GM12878 (cell line): Measurements from ENCODE around the gene NIPAL1. TPM values are rescaled to one million over a fixed set of nuclear protein-coding genes. Genes with fewer than 3 reads are reported as not detected.

Experiments used
- ATAC-seq: fragments of 200-7000 bp; cut with Tn5 transposase; 3 replicates; pipeline ENCODE4 v1.9.1; 2020; ENCODE audit warnings: mild to moderate bottlenecking, moderate library complexity
- BruUV-seq: library from RNA; stranded (reverse); fragments of 400-500 nt; replicated peaks from 2 replicates; lab custom pipeline; 2021; lab: Mats Ljungman, UMichigan
- CTCF ChIA-PET: fragments of 300-600 bp; sonication (Branson Sonifier 250); formaldehyde crosslinking; extraction: SDS; loops from one replicate; lab custom pipeline; 2021; ENCODE audit warnings: inconsistent platforms; lab: Yijun Ruan, JAX
- POLR2A ChIA-PET: fragments of 350-600 bp; formaldehyde crosslinking; extraction: SDS; loops from one replicate; lab custom pipeline; 2021; ENCODE audit warnings: inconsistent platforms; lab: Charles Lee
- RAD21 ChIA-PET: fragments of 300-600 bp; sonication (Branson Sonifier 250); formaldehyde crosslinking; loops from one replicate; lab custom pipeline; 2023; ENCODE audit warnings: antibody characterized with exemption; ENCODE audit not compliant: unreplicated experiment; lab: Charles Lee
- SMC1A ChIA-PET: fragments of 300-600 bp; sonication (Branson Sonifier 250); formaldehyde crosslinking; loops from one replicate; lab custom pipeline; 2023; ENCODE audit not compliant: unreplicated experiment, uncharacterized antibody; lab: Charles Lee
- DNase-seq: peaks from one replicate; pipeline ENCODE4 v3.0.0-alpha.2; 2011; ENCODE audit warnings: low read depth, low spot score
- FAIRE-seq: peaks from 3 replicates; lab custom pipeline; 2011; peaks lifted over from hg19 to GRCh38; lab: Jason Lieb, UNC
- H2AFZ ChIP-seq: 2 replicates; pipeline ENCODE4 v1.6.0; 2011; ENCODE audit warnings: low read depth, low read length, control low read depth; ENCODE audit not compliant: control insufficient read depth
- H3K27ac ChIP-seq: 2 replicates; pipeline ENCODE4 v1.5.1; 2011; ENCODE audit warnings: control low read depth; ENCODE audit not compliant: control insufficient read depth, insufficient read depth
- H3K27me3 ChIP-seq, 2 experiments: replicated peaks in 1 of 2; 2 replicates each; pipeline versions ENCODE4 v1.6.0 to v1.6.1; 2011; ENCODE audit warnings: low read length in 1 of 2; ENCODE audit not compliant: control insufficient read depth in 2 of 2, insufficient read depth in 2 of 2
- H3K36me3 ChIP-seq, 2 experiments: 2 replicates each; pipeline ENCODE4 v1.5.1; 2011; ENCODE audit warnings: low read length in 1 of 2; ENCODE audit not compliant: control insufficient read depth in 2 of 2, insufficient read depth in 2 of 2
- H3K4me1 ChIP-seq: 2 replicates; pipeline ENCODE4 v1.6.1; 2011; ENCODE audit warnings: mild to moderate bottlenecking, low read length, moderate library complexity, mixed read lengths; ENCODE audit not compliant: control insufficient read depth, insufficient read depth
- H3K4me2 ChIP-seq: 2 replicates; pipeline ENCODE4 v1.6.0; 2011; ENCODE audit warnings: control low read depth; ENCODE audit not compliant: control insufficient read depth, insufficient read depth
- H3K4me3 ChIP-seq: fragments of 200-600 bp; sonication (generic); 2 replicates; pipeline ENCODE4 v1.5.1; 2016
- H3K79me2 ChIP-seq: 2 replicates; pipeline ENCODE4 v1.6.0; 2011; ENCODE audit warnings: low read length; ENCODE audit not compliant: control insufficient read depth, insufficient read depth
- H3K9ac ChIP-seq: 2 replicates; pipeline ENCODE4 v1.8.0; 2011; ENCODE audit warnings: low read length, control low read depth, mixed read lengths; ENCODE audit not compliant: control insufficient read depth, insufficient read depth
- H3K9me3 ChIP-seq: replicated peaks from 3 replicates; pipeline ENCODE4 v1.5.1; 2011; ENCODE audit warnings: mild to moderate bottlenecking, low read length; ENCODE audit not compliant: control insufficient read depth, insufficient read depth
- H4K20me1 ChIP-seq: 2 replicates; pipeline ENCODE4 v1.6.0; 2011; ENCODE audit not compliant: control insufficient read depth, insufficient read depth
- POU2F2 ChIP-seq: IDR thresholded peaks from 3 replicates; pipeline ENCODE4 v1.6.1; 2011; ENCODE audit warnings: low read depth, mild to moderate bottlenecking, low read length, borderline replicate concordance
- in situ Hi-C: fragments of 300-500 bp; cut with MboI; formaldehyde crosslinking; loops from 9 replicates; pipeline ENCODE4 v1.14.3; 2018; ENCODE audit warnings: mixed read lengths
- intact Hi-C: fragments of 100-400 bp; cut with micrococcal nuclease; formaldehyde crosslinking; loops from one replicate; pipeline ENCODE4 v1.14.2; 2022; ENCODE audit not compliant: unreplicated experiment
- polyA plus RNA-seq, 11 experiments: library from polyadenylated mRNA; depleted of rRNA in 4 of 11; unstranded in 6 of 11; stranded (reverse) in 5 of 11; fragments of >200 nt; fragmentation: Nextera tagmentation in 4 of 11; fragmentation: Illumina TruSeq in 1 of 11; extraction: Ambion mirVana in 4 of 11; extraction: Trizol in 1 of 11; gene quantifications; 1 replicate in 1 of 11; 2 replicates in 10 of 11; pipeline versions ENCODE4 v1.2.1 to v1.2.3, GENCODE V29; 2011 to 2016; ENCODE audit warnings: inconsistent platforms in 2 of 11, missing spikeins in 2 of 11, low read depth in 1 of 11
- total RNA-seq, 4 experiments: library from RNA; depleted of rRNA in 3 of 4; stranded (reverse); fragments of >200 nt in 3 of 4; fragmentation: Illumina TruSeq in 1 of 4; extraction: Trizol in 1 of 4; gene quantifications; 2 replicates each; pipeline versions ENCODE4 v1.2.1 to v1.2.3, GENCODE V29; 2013 to 2021
- TF ChIP-seq, protein P1 (sequence below): fragments of 150-350 bp; IDR thresholded peaks from 2 replicates; pipeline ENCODE4 v1.6.1; 2014; ENCODE audit warnings: mild to moderate bottlenecking, low read depth, low read length
- TF ChIP-seq, protein P2 (sequence below), 3 experiments: IDR thresholded peaks in 2 of 3; conservative IDR thresholded peaks in 1 of 3; 2 replicates each; pipeline ENCODE4 v1.5.1; 2011; ENCODE audit warnings: low read depth in 3 of 3, low read length in 3 of 3, mild to moderate bottlenecking in 3 of 3, control low read depth in 2 of 3, moderate library complexity in 2 of 3, inconsistent platforms in 1 of 3, mixed read lengths in 1 of 3; ENCODE audit not compliant: control insufficient read depth in 2 of 3, insufficient read depth in 1 of 3; ENCODE audit errors: extremely low read depth in 1 of 3
- TF ChIP-seq, protein P3 (sequence below): fragments of 450-650 bp; IDR thresholded peaks from 2 replicates; pipeline ENCODE4 v1.6.1; 2016; ENCODE audit warnings: mild to moderate bottlenecking

The NIPAL1 gene
- total and polyA plus RNA-seq, 10 of the 15 experiments (the other 5 are each of a cell fraction or from before 2014, with no cell fraction given): 0.46 to 9.7 (median 5.9) TPM

DNA sequence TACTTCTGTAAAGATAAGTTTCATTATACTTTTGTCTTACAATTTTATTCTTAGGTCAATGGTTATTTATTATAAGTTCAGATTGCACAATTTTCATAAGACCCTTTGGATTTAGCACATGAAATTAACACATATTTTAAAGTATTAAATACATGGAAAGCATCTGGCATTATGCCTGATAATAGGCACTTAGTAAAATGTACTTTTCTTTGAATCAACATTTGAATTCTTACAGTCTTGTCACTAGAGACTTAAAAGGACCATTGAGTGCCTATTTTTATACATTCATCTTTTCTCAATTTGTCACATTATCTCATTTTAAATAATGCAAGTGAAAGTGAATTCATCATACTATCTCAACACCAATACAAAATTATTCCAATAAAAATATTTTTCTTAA, 23.0 kb downstream of the NIPAL1 start:
- no peak overlapping the region for H3K4me3 ChIP-seq
- ChIA-PET SMC1A (interaction anchor here (1.0 kb wide), 1 partner anchor 37 kb away, joined by 3 read pairs; no protein-coding TSS in a partner anchor), CTCF (interaction anchor here (1.3 kb wide), 1 partner anchor 26 kb away, joined by 4 read pairs; no protein-coding TSS in a partner anchor), POLR2A (no interaction called here)
- no peak for DNase-seq
- H2AFZ ChIP-seq: no peak overlapping the region
- intact Hi-C loops (loop anchor here (5.0 to 10.0 kb wide), 2 partner anchors 63 to 545 kb away; no protein-coding TSS in a partner anchor), in situ Hi-C loops (no loop called here)
- H3K9me3 ChIP-seq: peaks cover 2% of the 10 kb centered on the region; the same call in 1 of the 3 replicates
- H3K9ac ChIP-seq: no peak overlapping the region
- ATAC-seq: no peak
- TF ChIP-seq, protein P1, sequence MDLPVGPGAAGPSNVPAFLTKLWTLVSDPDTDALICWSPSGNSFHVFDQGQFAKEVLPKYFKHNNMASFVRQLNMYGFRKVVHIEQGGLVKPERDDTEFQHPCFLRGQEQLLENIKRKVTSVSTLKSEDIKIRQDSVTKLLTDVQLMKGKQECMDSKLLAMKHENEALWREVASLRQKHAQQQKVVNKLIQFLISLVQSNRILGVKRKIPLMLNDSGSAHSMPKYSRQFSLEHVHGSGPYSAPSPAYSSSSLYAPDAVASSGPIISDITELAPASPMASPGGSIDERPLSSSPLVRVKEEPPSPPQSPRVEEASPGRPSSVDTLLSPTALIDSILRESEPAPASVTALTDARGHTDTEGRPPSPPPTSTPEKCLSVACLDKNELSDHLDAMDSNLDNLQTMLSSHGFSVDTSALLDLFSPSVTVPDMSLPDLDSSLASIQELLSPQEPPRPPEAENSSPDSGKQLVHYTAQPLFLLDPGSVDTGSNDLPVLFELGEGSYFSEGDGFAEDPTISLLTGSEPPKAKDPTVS: no peak
- no peak for TF ChIP-seq POU2F2
- TF ChIP-seq, protein P2, sequence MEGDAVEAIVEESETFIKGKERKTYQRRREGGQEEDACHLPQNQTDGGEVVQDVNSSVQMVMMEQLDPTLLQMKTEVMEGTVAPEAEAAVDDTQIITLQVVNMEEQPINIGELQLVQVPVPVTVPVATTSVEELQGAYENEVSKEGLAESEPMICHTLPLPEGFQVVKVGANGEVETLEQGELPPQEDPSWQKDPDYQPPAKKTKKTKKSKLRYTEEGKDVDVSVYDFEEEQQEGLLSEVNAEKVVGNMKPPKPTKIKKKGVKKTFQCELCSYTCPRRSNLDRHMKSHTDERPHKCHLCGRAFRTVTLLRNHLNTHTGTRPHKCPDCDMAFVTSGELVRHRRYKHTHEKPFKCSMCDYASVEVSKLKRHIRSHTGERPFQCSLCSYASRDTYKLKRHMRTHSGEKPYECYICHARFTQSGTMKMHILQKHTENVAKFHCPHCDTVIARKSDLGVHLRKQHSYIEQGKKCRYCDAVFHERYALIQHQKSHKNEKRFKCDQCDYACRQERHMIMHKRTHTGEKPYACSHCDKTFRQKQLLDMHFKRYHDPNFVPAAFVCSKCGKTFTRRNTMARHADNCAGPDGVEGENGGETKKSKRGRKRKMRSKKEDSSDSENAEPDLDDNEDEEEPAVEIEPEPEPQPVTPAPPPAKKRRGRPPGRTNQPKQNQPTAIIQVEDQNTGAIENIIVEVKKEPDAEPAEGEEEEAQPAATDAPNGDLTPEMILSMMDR (IDR thresholded peaks at IDR 0.05 in 2 of 3, conservative IDR thresholded peaks at IDR 0.05 in 1 of 3; ENCODE audit: control insufficient read depth in 2 of 3, extremely low read depth in 1 of 3, insufficient read depth in 1 of 3, low read depth in 3 of 3, low read length in 3 of 3): no peak
- TF ChIP-seq, protein P3, sequence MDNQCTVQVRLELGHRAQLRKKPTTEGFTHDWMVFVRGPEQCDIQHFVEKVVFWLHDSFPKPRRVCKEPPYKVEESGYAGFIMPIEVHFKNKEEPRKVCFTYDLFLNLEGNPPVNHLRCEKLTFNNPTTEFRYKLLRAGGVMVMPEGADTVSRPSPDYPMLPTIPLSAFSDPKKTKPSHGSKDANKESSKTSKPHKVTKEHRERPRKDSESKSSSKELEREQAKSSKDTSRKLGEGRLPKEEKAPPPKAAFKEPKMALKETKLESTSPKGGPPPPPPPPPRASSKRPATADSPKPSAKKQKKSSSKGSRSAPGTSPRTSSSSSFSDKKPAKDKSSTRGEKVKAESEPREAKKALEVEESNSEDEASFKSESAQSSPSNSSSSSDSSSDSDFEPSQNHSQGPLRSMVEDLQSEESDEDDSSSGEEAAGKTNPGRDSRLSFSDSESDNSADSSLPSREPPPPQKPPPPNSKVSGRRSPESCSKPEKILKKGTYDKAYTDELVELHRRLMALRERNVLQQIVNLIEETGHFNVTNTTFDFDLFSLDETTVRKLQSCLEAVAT: no peak
- TF ChIP-seq, all 136 proteins: peak for 0
- no peak overlapping the region for H3K4me2 ChIP-seq
- H4K20me1 ChIP-seq: no peaks in the 10 kb centered on the region
- no peak for FAIRE-seq
- H3K79me2 ChIP-seq: no peaks in the 10 kb centered on the region
- RAD21 ChIA-PET: no interaction called here
- no peaks in the 10 kb centered on the region for H3K27me3 ChIP-seq
- H3K27ac ChIP-seq: no peak overlapping the region
- BruUV-seq: no TSS peak
- peaks cover 51% of the 10 kb centered on the region for H3K4me1 ChIP-seq
- H3K36me3 ChIP-seq: no peaks in the 10 kb centered on the region
